HepG2 (cell line): ENCODE results near the gene MZF1. TPM values are rescaled to one million over a fixed set of nuclear protein-coding genes. Genes with fewer than 3 reads are reported as not detected.

Experiments used
- AGO2 ChIP-seq: fragments of 200-400 bp; formaldehyde crosslinking; optimal IDR thresholded peaks from 2 replicates; pipeline ENCODE3; 2017; ENCODE audit warnings: mild to moderate bottlenecking, low read depth, low read length, moderate library complexity
- ATF4 ChIP-seq, 2 experiments: fragments of 450-650 bp in 1 of 2; sonication (generic) in 1 of 2; formaldehyde crosslinking; IDR thresholded peaks; 2 replicates each; pipeline versions ENCODE4 v1.5.0 to v1.8.0; 2020 to 2022; ENCODE audit warnings: mild to moderate bottlenecking in 1 of 2, missing genetic modification reagents in 1 of 2
- E2F5 ChIP-seq: sonication (generic); formaldehyde crosslinking; conservative IDR thresholded peaks from 2 replicates; pipeline ENCODE4 v1.4.0; 2020; ENCODE audit warnings: missing genetic modification reagents
- FOXC1 ChIP-seq: sonication (generic); formaldehyde crosslinking; IDR thresholded peaks from 2 replicates; pipeline ENCODE4 v1.8.0; 2022; ENCODE audit warnings: mild to moderate bottlenecking, missing genetic modification reagents, borderline replicate concordance
- FOXJ3 ChIP-seq: sonication (generic); formaldehyde crosslinking; IDR thresholded peaks from 2 replicates; pipeline ENCODE4 v1.4.0; 2020; ENCODE audit warnings: missing genetic modification reagents, mild to moderate bottlenecking, borderline replicate concordance
- FOXP4 ChIP-seq: sonication (generic); formaldehyde crosslinking; IDR thresholded peaks from 2 replicates; pipeline ENCODE4 v1.4.0; 2020; ENCODE audit warnings: missing genetic modification reagents
- HNF4G ChIP-seq, 2 experiments: sonication (generic) in 1 of 2; formaldehyde crosslinking in 1 of 2; IDR thresholded peaks; 2 replicates each; pipeline versions ENCODE4 v1.4.0 to v1.6.1; 2011 to 2020; ENCODE audit warnings: borderline replicate concordance in 2 of 2, low read depth in 2 of 2, mild to moderate bottlenecking in 2 of 2, low read length in 1 of 2, missing genetic modification reagents in 1 of 2, moderate library complexity in 1 of 2
- KDM5A ChIP-seq: fragments of 200-600 bp; sonication (generic); IDR thresholded peaks from 2 replicates; pipeline ENCODE4 v1.7.0; 2018; ENCODE audit warnings: antibody characterized with exemption, mild to moderate bottlenecking, low read length, borderline replicate concordance
- KLF13 ChIP-seq: sonication (generic); formaldehyde crosslinking; IDR thresholded peaks from 2 replicates; pipeline ENCODE4 v1.4.0; 2020; ENCODE audit warnings: mild to moderate bottlenecking, missing genetic modification reagents
- MED1 ChIP-seq: sonication (generic); formaldehyde crosslinking; IDR thresholded peaks from 2 replicates; pipeline ENCODE4 v1.4.0; 2020; ENCODE audit warnings: missing genetic modification reagents
- NBN ChIP-seq: fragments of 450-650 bp; conservative IDR thresholded peaks from 2 replicates; pipeline ENCODE4 v1.6.1; 2017
- PAF1 ChIP-seq: IDR thresholded peaks from 2 replicates; pipeline ENCODE4 v1.6.1; 2016; ENCODE audit warnings: missing genetic modification reagents, missing compliant biosample characterization
- SMAD1 ChIP-seq: sonication (generic); formaldehyde crosslinking; IDR thresholded peaks from 2 replicates; pipeline ENCODE4 v1.4.0; 2020; ENCODE audit warnings: missing genetic modification reagents, low read depth, mild to moderate bottlenecking, borderline replicate concordance
- TAF15 ChIP-seq: fragments of 200-400 bp; formaldehyde crosslinking; IDR thresholded peaks from one replicate; pipeline ENCODE4 v1.6.1; 2018; ENCODE audit warnings: mild to moderate bottlenecking, low read depth, low read length; ENCODE audit not compliant: poor library complexity, severe bottlenecking
- ZBTB25 ChIP-seq: IDR thresholded peaks from 2 replicates; pipeline ENCODE4 v1.6.1; 2018; ENCODE audit warnings: missing genetic modification reagents
- ZNF451 ChIP-seq: sonication (generic); formaldehyde crosslinking; IDR thresholded peaks from 2 replicates; pipeline ENCODE4 v1.5.0; 2020; ENCODE audit warnings: mild to moderate bottlenecking, missing genetic modification reagents
- ZNF687 ChIP-seq: sonication (generic); formaldehyde crosslinking; IDR thresholded peaks from 2 replicates; pipeline ENCODE4 v1.5.1; 2020; ENCODE audit warnings: mild to moderate bottlenecking, missing genetic modification reagents, moderate library complexity
- ZNF780A ChIP-seq: sonication (generic); formaldehyde crosslinking; IDR thresholded peaks from 2 replicates; pipeline ENCODE4 v1.8.0; 2022; ENCODE audit warnings: mild to moderate bottlenecking, missing genetic modification reagents, moderate library complexity
- ZSCAN29 ChIP-seq: sonication (generic); formaldehyde crosslinking; conservative IDR thresholded peaks from 2 replicates; pipeline ENCODE4 v1.4.0; 2020; ENCODE audit warnings: mild to moderate bottlenecking, missing genetic modification reagents
- polyA plus RNA-seq, 8 experiments: library from polyadenylated mRNA; depleted of rRNA in 3 of 8; stranded (reverse) in 7 of 8; unstranded in 1 of 8; fragments of >200 nt; fragmentation: Illumina TruSeq in 4 of 8; extraction: Trizol in 4 of 8; gene quantifications; 2 replicates each; pipeline versions ENCODE4 v1.2.1 to v1.2.3, GENCODE V29; 2011 to 2016; ENCODE audit warnings: low read depth in 4 of 8, missing spikeins in 1 of 8, mixed read lengths in 1 of 8; ENCODE audit not compliant: insufficient read depth in 1 of 8
- total RNA-seq, 5 experiments: library from RNA; depleted of rRNA; stranded (reverse); fragments of >200 nt; fragmentation: Illumina TruSeq; extraction: Trizol; gene quantifications; 2 replicates each; pipeline ENCODE4 v1.2.3, GENCODE V29; 2016; ENCODE audit warnings: low read depth in 1 of 5

Gene MZF1
- total and polyA plus RNA-seq, 2 of the 13 experiments (the other 11 are each of a cell fraction or from before 2014, with no cell fraction given), result 3.1 to 8.1 TPM

GRCh38 chr19:58558623-58559274 is 14.4 kb downstream of the MZF1 start (continued):
- TF ChIP-seq ZNF687 (CRISPR knock-in tag), result peak; percentile 64; the same call in 1 of the 2 replicates
- TF ChIP-seq E2F5 (CRISPR knock-in tag), result peak; percentile 39; the same call in 1 of the 2 replicates
- TF ChIP-seq FOXP4 (CRISPR knock-in tag), result peak; percentile 54
- peak; percentile 82 for TF ChIP-seq ZNF451 (CRISPR knock-in tag)
- peak; percentile 19; the same call in 1 of the 2 replicates for TF ChIP-seq FOXJ3 (CRISPR knock-in tag)
- TF ChIP-seq ZBTB25 (CRISPR knock-in tag), result peak; percentile 77; the same call in 1 of the 2 replicates
- no peak for TF ChIP-seq KLF13 (CRISPR knock-in tag)
- TF ChIP-seq KDM5A, result 0 out of 2 replicates have a peak, but pooled peaks have one; percentile 24
- TF ChIP-seq ATF4 (CRISPR knock-in tag; IDR thresholded peaks at IDR 0.05), result peak in 1 of 2 experiments; percentile 43; a peak in 2 of 4 replicates
- peak; percentile 54 for TF ChIP-seq MED1
- TF ChIP-seq AGO2, result peak; percentile 96
- TF ChIP-seq ZSCAN29 (CRISPR knock-in tag), result peak; percentile 98
- no peak for TF ChIP-seq NBN
- peak; percentile 57; the same call in 1 of the 2 replicates for TF ChIP-seq FOXC1 (CRISPR knock-in tag)
- TF ChIP-seq HNF4G (IDR thresholded peaks at IDR 0.05; ENCODE audit: borderline replicate concordance, low read depth, low read length), result peak; percentile 71; the same call in 1 of the 2 replicates
- no peak for TF ChIP-seq HNF4G (CRISPR knock-in tag; IDR thresholded peaks at IDR 0.05; ENCODE audit: borderline replicate concordance, low read depth)
- TF ChIP-seq PAF1, result no peak
- TF ChIP-seq SMAD1, result no peak
- TF ChIP-seq TAF15, result peak; percentile 57
- 0 out of 2 replicates have a peak, but pooled peaks have one; percentile 17 for TF ChIP-seq ZNF780A
